HG02759 (cell line): ENCODE data around the gene CADM1.
"Not testable (repeated sequence)": the region's sequence is repeated elsewhere in the genome, so short reads cannot be mapped to it uniquely, and the experiment has no call there.

Experiments used
- ATAC-seq: cut with Tn5 transposase; IDR thresholded peaks from one replicate; pipeline ENCODE4 v1.9.1; 2021; ENCODE audit warnings: mild to moderate bottlenecking, moderate library complexity; ENCODE audit not compliant: unreplicated experiment

CADM1 gene

GRCh38 chr11:115481528-115481927 lies 22.7 kb downstream of the CADM1 start:
- no peak for ATAC-seq

GRCh38 chr11:115480611-115481010 lies 23.6 kb downstream of the CADM1 start:
- no peak for ATAC-seq

- ATAC-seq = no peak
Measured at GRCh38 chr11:115477410-115477809, 26.8 kb downstream of the CADM1 start.

GRCh38 chr11:115476463-115477286 lies 27.5 kb downstream of the CADM1 start:
- ATAC-seq = no peak

GRCh38 chr11:115475564-115475963 lies 28.7 kb downstream of the CADM1 start:
- ATAC-seq = no peak

GRCh38 chr11:115474306-115474705 lies 29.9 kb downstream of the CADM1 start:
- ATAC-seq = not testable (repeated sequence)

GRCh38 chr11:115473167-115473566 lies 31.0 kb downstream of the CADM1 start:
- ATAC-seq = no peak

GRCh38 chr11:115471367-115471766 lies 32.8 kb downstream of the CADM1 start:
- ATAC-seq = peak; percentile 79

- no peak for ATAC-seq
Measured at GRCh38 chr11:115470928-115471327, 33.3 kb downstream of the CADM1 start.

- ATAC-seq = peak; percentile 48
Measured at GRCh38 chr11:115469361-115469760, 34.9 kb downstream of the CADM1 start.

GRCh38 chr11:115466122-115466521 lies 38.1 kb downstream of the CADM1 start:
- ATAC-seq = no peak

GRCh38 chr11:115464269-115464668 lies 39.9 kb downstream of the CADM1 start:
- no peak for ATAC-seq

GRCh38 chr11:115463606-115464005 lies 40.6 kb downstream of the CADM1 start:
- ATAC-seq = no peak

GRCh38 chr11:115462757-115463156 lies 41.5 kb downstream of the CADM1 start:
- ATAC-seq = no peak

- no peak for ATAC-seq
Measured at GRCh38 chr11:115462004-115462541, 42.1 kb downstream of the CADM1 start.

GRCh38 chr11:115460512-115460911 lies 43.7 kb downstream of the CADM1 start:
- no peak for ATAC-seq

- ATAC-seq = no peak
Measured at GRCh38 chr11:115459563-115459962, 44.7 kb downstream of the CADM1 start.

GRCh38 chr11:115458877-115459276 lies 45.3 kb downstream of the CADM1 start:
- ATAC-seq = no peak

- ATAC-seq = no peak
Measured at GRCh38 chr11:115456019-115456418, 48.2 kb downstream of the CADM1 start.

- ATAC-seq = no peak
Measured at GRCh38 chr11:115455613-115456012, 48.6 kb downstream of the CADM1 start.

- no peak for ATAC-seq
Measured at GRCh38 chr11:115454525-115454924, 49.7 kb downstream of the CADM1 start.

- no peak for ATAC-seq
Measured at GRCh38 chr11:115453693-115454490, 50.3 kb downstream of the CADM1 start.
